HG02678 (cell line): ENCODE measurements around the gene HMX1.

ENCODE experiments used
- ATAC-seq: cut with Tn5 transposase; IDR thresholded peaks from one replicate; pipeline ENCODE4 v1.9.1; 2021; ENCODE audit warnings: mild to moderate bottlenecking, moderate library complexity; ENCODE audit not compliant: unreplicated experiment

HMX1 gene

DNA sequence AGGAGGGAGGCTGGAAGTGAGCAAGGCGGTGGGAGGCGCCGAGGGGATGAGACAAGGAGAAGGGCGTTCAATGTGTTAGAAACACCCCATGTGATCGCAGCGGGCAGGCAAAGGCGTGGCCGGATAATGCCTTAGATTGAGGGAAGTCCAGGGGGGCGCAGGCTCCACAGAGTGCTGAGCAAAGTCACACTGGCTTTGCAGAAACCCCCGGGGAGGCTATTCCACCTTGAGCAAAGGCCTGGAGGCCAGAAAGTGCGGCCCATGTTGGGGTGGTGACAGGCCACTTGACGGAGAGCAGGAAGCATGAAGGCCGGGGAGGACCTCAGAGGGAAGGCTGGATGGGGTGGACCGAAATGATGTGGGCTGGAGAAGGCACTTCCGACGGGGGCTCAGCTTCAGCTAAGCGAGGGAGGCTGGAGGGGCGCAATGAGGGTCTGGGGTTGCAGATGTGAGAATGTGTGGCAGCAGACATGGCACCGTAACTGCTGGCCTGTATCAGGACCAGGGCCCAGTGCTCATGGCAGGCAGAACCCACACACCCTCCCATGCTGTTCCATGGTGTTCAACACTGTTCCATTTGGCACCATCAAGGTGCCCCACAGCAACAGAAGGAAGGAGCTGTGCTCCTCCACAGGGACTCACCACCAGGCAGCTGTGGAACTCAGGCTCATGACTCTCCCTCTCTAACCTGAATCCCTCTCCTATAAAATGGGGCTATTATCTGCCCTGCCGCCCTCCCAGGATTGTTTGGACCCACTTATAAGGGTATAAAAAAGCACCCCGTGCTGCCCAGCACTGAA is 50.3 kb downstream of the HMX1 start:
- ATAC-seq = no peak

DNA sequence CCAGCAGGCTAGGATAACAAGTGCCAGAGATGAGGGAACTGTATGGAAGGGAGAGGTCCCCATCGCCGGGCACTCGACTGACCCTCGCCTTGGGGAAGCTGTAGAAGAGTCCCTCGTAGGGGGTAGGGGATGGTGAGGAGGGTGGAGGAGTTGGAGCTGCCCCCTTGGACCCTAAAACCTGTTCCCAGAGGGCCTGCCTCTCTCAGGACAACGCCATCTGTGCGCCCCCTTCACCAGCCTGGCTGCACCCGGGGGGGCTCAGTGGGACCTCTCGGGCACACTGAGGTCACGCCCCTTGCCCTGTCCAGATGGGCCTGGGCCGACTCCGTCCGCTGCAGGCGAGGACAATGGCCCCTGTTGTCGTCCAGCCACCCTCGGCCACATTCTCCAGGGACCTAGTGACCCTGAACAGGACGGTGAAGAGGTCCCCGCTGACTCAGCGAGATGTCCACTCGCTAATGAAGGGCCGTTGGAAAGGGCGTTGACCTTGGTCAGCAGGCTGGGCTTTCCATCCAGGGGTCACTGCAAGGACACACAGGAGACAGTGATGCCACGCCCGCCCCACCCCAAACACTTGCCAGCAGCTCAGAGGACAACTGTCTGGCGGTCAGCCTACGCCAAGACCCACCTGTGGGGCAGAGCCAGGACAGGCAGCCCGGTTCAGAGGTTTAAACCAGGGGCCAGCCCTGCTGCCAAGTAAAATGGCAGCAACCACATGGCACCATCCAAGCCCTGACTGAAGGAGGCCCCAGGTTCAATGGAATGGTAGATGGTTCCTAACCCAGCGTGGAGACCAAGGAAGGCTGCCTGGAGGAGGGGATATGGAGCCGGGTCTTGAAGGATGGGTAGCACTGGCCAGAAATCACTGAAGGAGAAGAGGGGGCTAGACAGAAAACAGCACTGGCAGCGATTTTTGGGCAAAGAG is 51.2 kb downstream of the HMX1 start:
- ATAC-seq = no peak

DNA sequence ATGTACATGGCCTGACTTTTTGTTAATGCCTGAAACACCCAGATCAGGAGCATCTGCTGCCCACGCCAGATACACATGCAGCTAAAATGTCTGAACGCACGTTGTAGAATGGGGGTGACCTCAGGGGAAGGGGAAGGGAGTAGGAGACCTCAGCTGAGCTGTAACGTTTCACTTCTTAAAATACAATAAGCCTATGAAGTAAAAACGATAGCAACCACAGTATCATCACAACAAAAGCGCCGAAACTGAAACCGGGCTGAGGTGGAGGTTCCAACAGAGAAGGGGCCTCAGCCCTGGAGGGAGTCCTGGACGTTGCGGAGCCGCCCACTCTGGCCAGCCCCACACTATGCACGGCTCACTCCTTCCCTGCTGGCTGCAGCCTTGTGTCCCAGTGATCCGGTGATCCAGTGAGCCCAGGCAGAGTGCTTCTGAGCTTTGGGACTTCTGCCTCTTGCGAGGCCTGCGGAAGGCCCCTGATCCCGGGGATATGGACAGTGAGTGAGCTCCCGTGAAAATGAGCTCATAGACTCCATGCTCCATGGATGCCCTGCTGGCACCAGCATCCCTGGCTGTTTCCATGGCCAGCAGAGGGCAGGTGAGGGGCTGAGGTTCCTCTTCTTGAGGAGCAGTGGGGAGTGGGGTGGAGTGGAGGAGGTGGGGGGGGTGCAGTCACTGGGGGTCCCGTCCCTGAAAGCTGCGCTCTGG is 52.0 kb downstream of the HMX1 start:
- no peak for ATAC-seq

DNA sequence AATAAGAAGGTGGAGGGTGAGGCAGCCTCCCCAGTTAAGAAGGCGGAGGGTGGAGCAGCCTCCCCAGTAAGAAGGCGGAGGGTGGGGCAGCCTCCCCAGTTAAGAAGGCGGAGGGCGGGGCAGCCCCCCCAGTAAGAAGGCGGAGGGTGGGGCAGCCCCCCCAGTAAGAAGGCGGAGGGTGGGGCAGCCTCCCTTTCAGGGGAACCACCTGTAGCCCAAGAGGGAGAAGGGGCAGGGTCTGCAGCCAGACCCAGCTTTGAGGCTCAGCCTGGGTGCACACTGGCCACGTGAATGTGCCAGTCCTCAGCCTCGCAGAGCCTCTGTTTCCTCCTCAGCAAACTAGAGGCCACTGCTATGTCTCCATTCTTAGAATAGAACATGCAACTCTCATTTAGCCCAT is 52.6 kb downstream of the HMX1 start:
- no peak for ATAC-seq

DNA sequence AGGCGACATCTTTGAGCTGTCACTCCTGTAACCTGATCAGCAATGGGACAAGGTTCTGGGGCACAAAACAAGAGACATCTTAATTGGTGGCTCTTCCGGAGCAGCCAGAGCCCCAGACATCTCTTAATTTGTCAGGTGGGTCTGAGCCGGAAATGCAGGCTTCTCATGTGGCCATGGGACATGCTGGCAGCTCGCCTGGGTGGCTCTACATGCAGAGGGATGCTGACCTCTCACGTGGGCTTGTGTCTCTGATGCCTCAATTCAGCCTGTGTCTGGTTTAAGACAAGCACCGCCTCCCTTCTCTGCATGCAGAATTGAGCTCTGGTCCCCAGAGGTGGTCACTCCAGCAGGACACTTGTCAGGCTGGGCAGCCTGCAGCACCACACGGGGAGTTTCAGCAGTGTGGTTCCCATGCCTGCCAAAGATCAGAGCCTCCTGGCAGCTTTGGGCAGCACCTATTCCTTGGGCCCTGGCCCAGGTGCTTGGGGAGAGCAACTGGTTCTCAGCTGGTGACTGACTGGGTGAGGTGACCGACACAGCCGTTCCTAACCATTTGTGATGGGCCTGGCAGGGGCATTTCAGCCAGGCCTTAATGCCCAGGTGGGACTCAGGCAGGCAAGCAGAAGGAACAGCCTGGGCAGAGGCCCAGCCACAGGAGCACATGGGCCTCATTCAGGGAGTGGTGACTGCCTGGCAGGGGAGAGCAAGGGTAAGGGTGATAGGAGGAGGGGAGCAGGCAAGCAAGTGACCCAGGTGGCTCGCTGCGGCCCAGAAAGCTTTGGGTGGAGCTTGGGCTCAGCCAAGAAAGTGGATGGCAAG is 53.4 kb downstream of the HMX1 start:
- no peak for ATAC-seq

DNA sequence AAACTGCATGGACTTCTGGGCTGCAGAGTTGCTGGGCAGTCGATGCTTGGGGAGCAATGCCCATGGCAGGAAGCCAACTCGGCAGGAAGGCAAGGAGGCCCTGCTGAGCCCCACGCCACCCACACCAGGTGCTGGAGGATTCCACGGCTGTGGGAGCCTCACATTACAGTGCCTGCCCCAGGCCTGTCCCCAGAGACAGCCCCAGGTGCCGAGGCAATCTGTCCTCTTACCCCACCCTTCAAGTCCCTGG is 53.9 kb downstream of the HMX1 start:
- no peak for ATAC-seq

DNA sequence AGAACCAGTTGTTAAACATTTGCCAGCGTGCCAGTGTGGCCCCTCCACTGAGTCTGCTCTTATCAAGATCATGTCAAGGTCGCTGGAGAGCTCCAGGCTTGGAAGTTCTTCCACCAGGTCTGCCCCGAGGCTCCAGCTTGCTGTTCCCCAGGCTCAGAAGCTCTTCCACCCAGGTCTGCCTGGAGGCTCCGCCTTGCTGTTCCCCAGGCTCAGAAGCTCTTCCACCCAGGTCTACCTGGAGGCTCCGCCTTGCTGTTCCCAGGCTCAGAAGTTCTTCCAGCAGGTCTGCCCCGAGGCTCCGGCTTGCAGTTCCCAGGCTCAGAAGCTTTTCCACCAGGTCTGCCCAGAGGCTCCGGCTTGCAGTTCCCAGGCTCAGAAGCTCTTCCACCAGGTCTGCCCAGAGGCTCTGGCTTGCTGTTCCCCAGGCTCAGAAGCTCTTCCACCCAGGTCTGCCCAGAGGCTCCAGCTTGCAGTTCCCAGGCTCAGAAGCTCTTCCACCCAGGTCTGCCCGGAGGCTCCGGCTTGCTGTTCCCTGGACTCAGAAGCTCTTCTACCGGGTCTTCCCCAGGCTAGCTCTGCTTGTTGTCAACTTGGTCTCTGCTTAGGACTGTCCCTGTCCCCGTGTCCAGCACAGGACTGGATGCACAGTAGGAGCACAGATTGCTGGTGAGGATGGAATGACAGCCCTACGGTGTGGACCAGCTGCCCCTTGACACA is 54.4 kb downstream of the HMX1 start:
- ATAC-seq = no peak
